Stomach (tissue), 9 donors: ENCODE results near the gene PDSS2. TPM values are rescaled to one million over a fixed set of nuclear protein-coding genes. Genes with fewer than 3 reads are reported as not detected.

Experiments used
- DNase-seq, 2 donors: peaks; one replicate each; pipeline versions ENCODE4 v3.0.0 to v3.0.0-alpha.2; 2013 to 2019
- H3K27ac ChIP-seq, 5 donors: fragments of 200-600 bp in 4 of 5; sonication (generic) in 4 of 5; one replicate each; pipeline ENCODE4 v1.5.1; 2013 to 2019; ENCODE audit warnings: mild to moderate bottlenecking in 1 of 5, moderate library complexity in 1 of 5
- H3K27me3 ChIP-seq, 3 donors: fragments of 200-600 bp; sonication (generic); one replicate each; pipeline ENCODE4 v1.5.1; 2017 to 2019; ENCODE audit warnings: mixed run types in 1 of 3
- H3K36me3 ChIP-seq, 4 donors: fragments of 200-600 bp; sonication (generic); 1 replicate in 3 of 4; 2 replicates in 1 of 4; pipeline ENCODE4 v1.5.1; 2016 to 2019
- H3K4me1 ChIP-seq, 4 donors: fragments of 200-600 bp; sonication (generic); one replicate each; pipeline ENCODE4 v1.5.1; 2016 to 2019
- H3K4me3 ChIP-seq, 4 donors: fragments of 200-600 bp; sonication (generic) in 3 of 4; one replicate each; pipeline ENCODE4 v1.5.1; 2016 to 2019; ENCODE audit warnings: mild to moderate bottlenecking in 1 of 4
- H3K9me3 ChIP-seq, 4 donors: fragments of 200-600 bp; sonication (generic); one replicate each; pipeline ENCODE4 v1.5.1; 2016 to 2019
- EP300 ChIP-seq: sonication (generic); formaldehyde crosslinking; IDR thresholded peaks from one replicate; pipeline ENCODE4 v1.6.1; 2017; ENCODE audit warnings: antibody characterized with exemption
- POLR2A ChIP-seq, 4 donors: fragments of 450-650 bp; IDR thresholded peaks; one replicate each; pipeline ENCODE4 v1.6.1; 2016; ENCODE audit warnings: antibody characterized with exemption in 4 of 4, control low read depth in 2 of 4, mild to moderate bottlenecking in 1 of 4, moderate library complexity in 1 of 4
- POLR2AphosphoS5 ChIP-seq, 3 donors: sonication (generic); formaldehyde crosslinking; IDR thresholded peaks; one replicate each; pipeline ENCODE4 v1.6.1; 2016; ENCODE audit warnings: antibody characterized with exemption in 3 of 3
- WGBS, 5 donors: extraction: QIAGEN DNeasy Blood & Tissue Kit in 3 of 5; methylation state at CpG; one replicate each; pipeline versions ENCODE4 v1.1.5 to v1.1.7; 2013 to 2018; 5-methylcytosine and 5-hydroxymethylcytosine counted together
- intact Hi-C: fragments of 100-400 bp; cut with DNase I; formaldehyde crosslinking; loops from one replicate; pipeline ENCODE4 v1.15.1; 2023; ENCODE audit warnings: low total_unique reads
- polyA plus RNA-seq, 3 donors: library from polyadenylated mRNA; stranded (reverse); fragments of 200-250 nt; gene quantifications; one replicate each; pipeline ENCODE4 v1.2.3, GENCODE V29; 2013
- total RNA-seq, 5 donors: library from RNA; depleted of rRNA; stranded (reverse); fragments of >200 nt; gene quantifications; one replicate each; pipeline versions ENCODE4 v1.1.0 to v1.2.3, GENCODE V29; 2014 to 2016
- TF ChIP-seq, protein P1 (sequence below), 7 experiments: fragments of 450-650 bp in 4 of 7; fragments of 200-600 bp in 3 of 7; sonication (generic) in 3 of 7; IDR thresholded peaks; one replicate each; pipeline ENCODE4 v1.5.1; 2016 to 2019; ENCODE audit warnings: antibody characterized with exemption in 7 of 7, control low read depth in 2 of 7, mild to moderate bottlenecking in 1 of 7
- donor health status: healthy with polysubstance abuse.
- donor health status: Bipolar disorder and iron deficiency.
- donor health status: healthy.

The PDSS2 gene
- total and polyA plus RNA-seq, 8 donors, result 4.5 to 26.1 (median 9.8) TPM; not detected in 1

DNA sequence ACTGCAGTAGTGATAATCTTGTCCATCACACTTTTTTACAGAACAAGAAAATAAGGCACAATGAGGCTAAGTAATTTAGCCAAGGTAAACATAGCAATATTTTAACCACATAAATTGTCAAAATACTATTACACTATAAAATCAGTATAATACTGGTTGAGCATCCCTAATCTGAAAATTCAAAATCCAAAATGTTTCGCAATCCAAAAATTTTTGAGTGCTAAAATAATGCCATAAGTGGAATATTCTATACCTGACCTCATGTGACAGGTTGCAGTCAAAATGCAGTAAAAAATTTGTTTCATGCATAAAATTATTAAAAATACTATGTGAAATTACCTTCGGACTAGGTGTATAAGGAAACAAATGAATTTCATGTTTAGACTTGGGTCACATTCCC, 101.5 kb downstream of the PDSS2 start:
- intact Hi-C loops, result no loop called here
- DNase-seq, result no peak
- H3K27me3 ChIP-seq, result no peaks in the 10 kb centered on the region
- no peak for TF ChIP-seq EP300
- TF ChIP-seq, protein P1, sequence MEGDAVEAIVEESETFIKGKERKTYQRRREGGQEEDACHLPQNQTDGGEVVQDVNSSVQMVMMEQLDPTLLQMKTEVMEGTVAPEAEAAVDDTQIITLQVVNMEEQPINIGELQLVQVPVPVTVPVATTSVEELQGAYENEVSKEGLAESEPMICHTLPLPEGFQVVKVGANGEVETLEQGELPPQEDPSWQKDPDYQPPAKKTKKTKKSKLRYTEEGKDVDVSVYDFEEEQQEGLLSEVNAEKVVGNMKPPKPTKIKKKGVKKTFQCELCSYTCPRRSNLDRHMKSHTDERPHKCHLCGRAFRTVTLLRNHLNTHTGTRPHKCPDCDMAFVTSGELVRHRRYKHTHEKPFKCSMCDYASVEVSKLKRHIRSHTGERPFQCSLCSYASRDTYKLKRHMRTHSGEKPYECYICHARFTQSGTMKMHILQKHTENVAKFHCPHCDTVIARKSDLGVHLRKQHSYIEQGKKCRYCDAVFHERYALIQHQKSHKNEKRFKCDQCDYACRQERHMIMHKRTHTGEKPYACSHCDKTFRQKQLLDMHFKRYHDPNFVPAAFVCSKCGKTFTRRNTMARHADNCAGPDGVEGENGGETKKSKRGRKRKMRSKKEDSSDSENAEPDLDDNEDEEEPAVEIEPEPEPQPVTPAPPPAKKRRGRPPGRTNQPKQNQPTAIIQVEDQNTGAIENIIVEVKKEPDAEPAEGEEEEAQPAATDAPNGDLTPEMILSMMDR (IDR thresholded peaks at IDR 0.05), result no peak
- no peak for TF ChIP-seq POLR2AphosphoS5 (IDR thresholded peaks at IDR 0.05)
- TF ChIP-seq POLR2A (IDR thresholded peaks at IDR 0.05), result no peak
- H3K27ac ChIP-seq, result no peak overlapping the region
- H3K4me3 ChIP-seq, result no peak overlapping the region
- WGBS, 5 donors, result 93 to 99% (median 97%) methylated on average over 2 of the region's 2 CpGs
- peaks cover 0 to 14% (median 6%) of the 10 kb centered on the region in 4 donors for H3K4me1 ChIP-seq
- peaks cover 0 to 3% (median under 1%) of the 10 kb centered on the region in 4 donors for H3K9me3 ChIP-seq
- H3K36me3 ChIP-seq, result peaks cover 0 to 6% (median under 1%) of the 10 kb centered on the region in 4 donors

DNA sequence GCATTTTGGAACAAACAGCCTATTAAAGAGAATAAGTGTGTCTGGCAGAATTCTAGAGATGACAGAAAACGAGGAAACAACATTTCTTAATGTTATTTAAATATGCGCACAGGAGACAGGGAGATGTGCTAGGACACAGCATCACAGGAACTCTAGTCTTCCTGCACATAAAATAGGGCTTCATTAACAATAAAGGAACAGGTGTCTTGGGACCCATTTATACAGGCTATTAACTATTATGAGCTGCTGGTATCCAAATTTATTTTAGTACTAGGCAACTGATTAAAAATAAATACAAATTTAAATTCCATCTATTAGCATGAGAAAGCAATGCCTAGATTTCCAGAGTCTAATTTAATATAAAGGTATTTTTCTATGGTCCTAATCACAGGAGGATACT, 102.3 kb downstream of the PDSS2 start:
- no peaks in the 10 kb centered on the region for H3K27me3 ChIP-seq
- no peak overlapping the region for H3K27ac ChIP-seq
- H3K4me3 ChIP-seq, result no peak overlapping the region
- no peak for DNase-seq
- H3K9me3 ChIP-seq, result no peaks in the 10 kb centered on the region
- TF ChIP-seq, protein P1 (IDR thresholded peaks at IDR 0.05), result no peak
- no peak for TF ChIP-seq EP300
- TF ChIP-seq POLR2A (IDR thresholded peaks at IDR 0.05), result no peak
- no peak for TF ChIP-seq POLR2AphosphoS5 (IDR thresholded peaks at IDR 0.05)
- peaks cover 0 to 13% (median 6%) of the 10 kb centered on the region in 4 donors for H3K4me1 ChIP-seq
- WGBS, 5 donors, result 82 to 95% (median 91%) methylated on average over 2 of the region's 2 CpGs
- H3K36me3 ChIP-seq, result peaks cover 0 to under 1% (median 0%) of the 10 kb centered on the region in 4 donors
- intact Hi-C loops, result no loop called here

DNA sequence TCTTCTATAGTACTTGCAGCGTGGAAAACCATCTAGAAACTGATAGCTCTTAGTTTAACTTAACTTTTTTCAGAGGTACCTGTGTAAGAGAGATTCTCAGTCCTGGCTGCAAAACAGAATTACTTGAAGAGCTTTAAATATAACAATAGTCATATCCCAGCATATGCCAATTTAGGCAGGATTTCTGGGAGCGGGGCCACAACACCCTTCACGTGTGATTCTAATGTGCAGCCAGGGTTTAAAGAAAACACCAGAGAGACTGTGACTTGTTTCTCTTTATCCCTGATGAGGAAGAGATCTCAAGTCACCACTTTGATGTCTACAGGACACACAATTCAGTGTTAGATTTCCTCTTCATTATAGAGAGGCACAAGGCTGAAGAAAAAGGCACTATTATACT, 103.7 kb downstream of the PDSS2 start:
- peaks cover 0 to 12% (median 4%) of the 10 kb centered on the region in 4 donors for H3K4me1 ChIP-seq
- no peaks in the 10 kb centered on the region for H3K9me3 ChIP-seq
- H3K27ac ChIP-seq, result no peak overlapping the region
- H3K36me3 ChIP-seq, result no peaks in the 10 kb centered on the region
- intact Hi-C loops, result no loop called here
- H3K4me3 ChIP-seq, result no peak overlapping the region
- TF ChIP-seq POLR2AphosphoS5 (IDR thresholded peaks at IDR 0.05) (no peak), EP300 (no peak), POLR2A (IDR thresholded peaks at IDR 0.05) (no peak)
- TF ChIP-seq, protein P1 (IDR thresholded peaks at IDR 0.05), result no peak
- no peak for DNase-seq
- H3K27me3 ChIP-seq, result no peaks in the 10 kb centered on the region
- 92 to 95% (median 94%) methylated on average over 3 of the region's 3 CpGs for WGBS, 5 donors

DNA sequence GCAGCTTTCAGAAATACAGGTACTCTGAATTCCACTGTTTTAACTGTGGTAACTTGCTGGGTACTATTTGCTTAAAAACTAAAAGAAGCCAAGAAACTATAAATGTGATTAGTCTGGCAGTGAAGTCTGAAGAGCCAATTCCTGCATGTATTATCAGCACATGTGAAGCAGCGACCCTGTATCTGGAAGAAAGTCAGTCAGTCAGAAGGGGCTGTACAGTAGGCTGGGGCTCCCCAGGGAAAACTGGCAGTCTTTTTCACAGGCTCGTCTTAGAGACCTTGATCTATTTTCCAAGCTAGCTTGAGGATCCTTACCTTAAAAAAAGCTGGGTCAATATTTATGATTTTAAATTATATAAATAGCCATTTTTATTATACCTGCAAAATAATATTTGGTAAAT, 104.9 kb downstream of the PDSS2 start:
- Histone ChIP-seq H3K27me3 (no peaks in the 10 kb centered on the region), H3K4me1 (peaks cover 0 to 12% (median 4%) of the 10 kb centered on the region in 4 donors), H3K27ac (no peak overlapping the region), H3K4me3 (no peak overlapping the region), H3K36me3 (no peaks in the 10 kb centered on the region), H3K9me3 (no peaks in the 10 kb centered on the region)
- no peak for TF ChIP-seq EP300
- TF ChIP-seq, protein P1 (IDR thresholded peaks at IDR 0.05), result no peak
- TF ChIP-seq POLR2A (IDR thresholded peaks at IDR 0.05), result no peak
- TF ChIP-seq POLR2AphosphoS5 (IDR thresholded peaks at IDR 0.05), result no peak
- WGBS, 5 donors, result 37 to 58% (median 42%) methylated on average over 2 of the region's 2 CpGs
- intact Hi-C loops, result no loop called here
- no peak for DNase-seq
